Fibroblast of villous mesenchyme (primary cell): Measurements from ENCODE around the gene DBH. TPM values are rescaled to one million over a fixed set of nuclear protein-coding genes. Genes with fewer than 3 reads are reported as not detected.

Experiments
- DNase-seq: peaks from one replicate; pipeline ENCODE4 v3.0.0-alpha.2; 2010; ENCODE audit warnings: low read depth
- H3K4me3 ChIP-seq: 2 replicates; pipeline ENCODE4 v1.5.1; 2011; ENCODE audit warnings: low read depth, mild to moderate bottlenecking, low read length
- CTCF ChIP-seq: IDR thresholded peaks from 2 replicates; pipeline ENCODE4 v1.5.1; 2012; ENCODE audit warnings: low read depth, mild to moderate bottlenecking, low read length; ENCODE audit not compliant: insufficient read depth
- total RNA-seq: library from RNA; depleted of rRNA; stranded (reverse); fragments of >200 nt; gene quantifications from 2 replicates; pipeline ENCODE4 v1.2.3, GENCODE V29; 2012

DBH gene
- total RNA-seq, 1 donor: not detected

GRCh38 chr9:133631111-133631510 lies 5.1 kb upstream of the DBH start:
- H3K4me3 ChIP-seq: no peak overlapping the region
- TF ChIP-seq CTCF: no peak
- no peak for DNase-seq

- no peak for TF ChIP-seq CTCF
- DNase-seq: no peak
- H3K4me3 ChIP-seq: no peak overlapping the region
Observed at GRCh38 chr9:133632806-133633680, 3.1 kb upstream of the DBH start.

GRCh38 chr9:133633681-133634080 lies 2.5 kb upstream of the DBH start:
- H3K4me3 ChIP-seq: no peak overlapping the region
- TF ChIP-seq CTCF: no peak
- DNase-seq: no peak

- H3K4me3 ChIP-seq: no peak overlapping the region
- DNase-seq: no peak
- no peak for TF ChIP-seq CTCF
Observed at GRCh38 chr9:133634081-133634691, 2.0 kb upstream of the DBH start.

- DNase-seq: no peak
- TF ChIP-seq CTCF: no peak
- H3K4me3 ChIP-seq: no peak overlapping the region
Observed at GRCh38 chr9:133635098-133635497, 1.1 kb upstream of the DBH start.

GRCh38 chr9:133636902-133637301 lies 739 bp downstream of the DBH start:
- DNase-seq: no peak
- TF ChIP-seq CTCF: no peak
- H3K4me3 ChIP-seq: no peak overlapping the region
